Measurements from ENCODE around the gene BMP10. TPM values are rescaled to one million over a fixed set of nuclear protein-coding genes. Genes with fewer than 3 reads are reported as not detected.

BMP10 gene, protein sequence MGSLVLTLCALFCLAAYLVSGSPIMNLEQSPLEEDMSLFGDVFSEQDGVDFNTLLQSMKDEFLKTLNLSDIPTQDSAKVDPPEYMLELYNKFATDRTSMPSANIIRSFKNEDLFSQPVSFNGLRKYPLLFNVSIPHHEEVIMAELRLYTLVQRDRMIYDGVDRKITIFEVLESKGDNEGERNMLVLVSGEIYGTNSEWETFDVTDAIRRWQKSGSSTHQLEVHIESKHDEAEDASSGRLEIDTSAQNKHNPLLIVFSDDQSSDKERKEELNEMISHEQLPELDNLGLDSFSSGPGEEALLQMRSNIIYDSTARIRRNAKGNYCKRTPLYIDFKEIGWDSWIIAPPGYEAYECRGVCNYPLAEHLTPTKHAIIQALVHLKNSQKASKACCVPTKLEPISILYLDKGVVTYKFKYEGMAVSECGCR
- total RNA-seq (2021), result not detected in 2 replicates
- not detected for Bru-seq, nascent RNA
- BruChase-seq, experiment 1, labeled RNA remaining after a 2-hour chase, result not detected
- percentile 10 among the genes with signal in this experiment for BruChase-seq, experiment 2, labeled RNA remaining after a 6-hour chase
- long read RNA-seq, result 0 reads

DNA sequence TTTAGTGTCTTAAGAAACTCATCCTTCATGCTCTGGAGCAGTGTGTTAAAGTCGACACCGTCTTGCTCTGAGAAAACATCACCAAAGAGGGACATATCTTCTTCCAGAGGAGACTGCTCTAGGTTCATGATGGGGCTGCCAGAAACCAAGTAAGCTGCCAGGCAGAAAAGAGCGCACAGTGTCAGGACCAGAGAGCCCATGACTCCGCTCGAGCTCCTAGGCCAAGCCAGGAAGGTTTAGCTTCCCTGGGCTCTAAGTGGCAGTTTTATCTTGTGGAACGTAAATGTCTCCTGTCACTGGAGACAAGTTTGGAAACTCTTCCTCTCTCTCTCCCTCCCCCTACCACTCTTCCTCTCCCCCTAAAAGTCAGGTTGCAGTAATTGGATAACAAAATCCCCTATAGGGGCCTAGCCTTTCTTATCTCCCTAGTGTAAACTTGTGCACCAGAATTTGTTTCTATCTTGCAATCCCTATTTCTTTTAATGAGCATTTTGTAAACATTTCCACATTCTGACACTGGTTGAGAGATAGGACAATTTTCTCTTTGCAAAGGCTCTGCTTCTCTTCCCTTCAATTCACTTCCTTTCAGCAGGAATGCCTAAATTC lies at the start of gene BMP10:
TSS of gene BMP10 (minus strand) at position 239 of the 606 bp plus-strand sequence. CDS start at position 200, 39 bp downstream.
- intact Hi-C loops (cut with micrococcal nuclease; ENCODE audit: unreplicated experiment), result no loop called here
- H3K4me1 ChIP-seq (ENCODE audit: insufficient read depth, low read length, poor library complexity, severe bottlenecking), result no peaks in the 10 kb centered on the region
- no peak within 1 kb of the TSS for H3K27ac ChIP-seq (ENCODE audit: low read depth, low read length, poor library complexity, severe bottlenecking)
- TF ChIP-seq EZH2 (IDR thresholded peaks at IDR 0.05; ENCODE audit: borderline replicate concordance, low read depth, low read length, poor library complexity, severe bottlenecking), result no peak
- TF ChIP-seq, protein P1, sequence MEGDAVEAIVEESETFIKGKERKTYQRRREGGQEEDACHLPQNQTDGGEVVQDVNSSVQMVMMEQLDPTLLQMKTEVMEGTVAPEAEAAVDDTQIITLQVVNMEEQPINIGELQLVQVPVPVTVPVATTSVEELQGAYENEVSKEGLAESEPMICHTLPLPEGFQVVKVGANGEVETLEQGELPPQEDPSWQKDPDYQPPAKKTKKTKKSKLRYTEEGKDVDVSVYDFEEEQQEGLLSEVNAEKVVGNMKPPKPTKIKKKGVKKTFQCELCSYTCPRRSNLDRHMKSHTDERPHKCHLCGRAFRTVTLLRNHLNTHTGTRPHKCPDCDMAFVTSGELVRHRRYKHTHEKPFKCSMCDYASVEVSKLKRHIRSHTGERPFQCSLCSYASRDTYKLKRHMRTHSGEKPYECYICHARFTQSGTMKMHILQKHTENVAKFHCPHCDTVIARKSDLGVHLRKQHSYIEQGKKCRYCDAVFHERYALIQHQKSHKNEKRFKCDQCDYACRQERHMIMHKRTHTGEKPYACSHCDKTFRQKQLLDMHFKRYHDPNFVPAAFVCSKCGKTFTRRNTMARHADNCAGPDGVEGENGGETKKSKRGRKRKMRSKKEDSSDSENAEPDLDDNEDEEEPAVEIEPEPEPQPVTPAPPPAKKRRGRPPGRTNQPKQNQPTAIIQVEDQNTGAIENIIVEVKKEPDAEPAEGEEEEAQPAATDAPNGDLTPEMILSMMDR (conservative IDR thresholded peaks at IDR 0.05; ENCODE audit: low read depth, low read length), result no peak
- CTCF ChIA-PET, result no interaction called here
- no peaks in the 10 kb centered on the region for H3K9me3 ChIP-seq (ENCODE audit: low read depth, low read length, poor library complexity, severe bottlenecking)
- no peaks in the 10 kb centered on the region for H3K27me3 ChIP-seq (replicated peaks; ENCODE audit: insufficient read depth, low read depth, low read length, poor library complexity)
- no peaks in the 10 kb centered on the region for H3K36me3 ChIP-seq (ENCODE audit: insufficient read depth, low read length, poor library complexity, severe bottlenecking)
- no peak within 1 kb of the TSS for H3K4me3 ChIP-seq (ENCODE audit: low read depth, low read length, poor library complexity, severe bottlenecking)
- POLR2A ChIA-PET (ENCODE audit: low non-redundant PET), result no interaction called here
- no TSS peak for BruUV-seq (replicated peaks)
- no peak for DNase-seq (ENCODE audit: low spot score)

DNA sequence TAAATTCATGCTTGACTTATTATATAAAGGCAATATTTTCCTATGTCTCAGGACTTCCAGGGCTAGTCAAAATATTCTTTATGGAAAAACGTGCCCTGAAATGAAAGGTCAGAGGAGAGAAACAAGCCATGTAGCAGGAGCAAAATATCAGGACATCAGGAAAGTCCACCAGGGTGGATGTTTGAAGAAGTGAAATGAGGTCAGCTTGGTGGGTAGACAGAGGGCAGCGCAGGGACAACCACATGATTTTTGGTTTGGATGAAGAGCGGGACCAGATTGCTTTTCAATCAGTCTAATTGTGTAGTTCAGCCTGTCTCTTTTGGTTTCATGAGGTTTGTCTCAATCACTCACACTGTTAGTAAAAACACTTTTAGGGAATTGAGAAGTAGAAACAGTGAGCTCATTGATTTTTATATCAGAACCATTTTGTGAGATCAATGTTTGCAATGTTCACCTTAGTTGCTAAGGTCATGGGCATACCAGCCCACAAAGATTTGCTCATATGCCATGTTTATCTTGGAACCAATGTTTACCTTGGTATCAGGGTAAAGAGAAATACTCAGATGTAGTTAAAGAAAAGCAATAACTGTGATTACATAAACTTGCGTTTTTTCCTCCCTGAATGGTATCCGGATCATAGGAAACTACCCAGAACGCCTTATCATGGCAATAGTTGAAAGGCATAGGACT lies 49.4 kb upstream of the BMP10 start:
- no TSS peak for BruUV-seq (replicated peaks)
- CTCF ChIA-PET, result interaction anchor here (1.1 kb wide), 1 partner anchor 457 kb away, joined by 3 read pairs; no protein-coding TSS in a partner anchor
- H3K27ac ChIP-seq (ENCODE audit: low read depth, low read length, poor library complexity, severe bottlenecking), result no peak overlapping the region

GRCh38 chr2:68918497-68918896 lies 47.3 kb upstream of the BMP10 start:
- intact Hi-C loops (cut with micrococcal nuclease; ENCODE audit: unreplicated experiment), result no loop called here
- H3K9me3 ChIP-seq (ENCODE audit: low read depth, low read length, poor library complexity, severe bottlenecking), result no peaks in the 10 kb centered on the region
- DNase-seq (ENCODE audit: low spot score), result no peak
- BruUV-seq (replicated peaks), result no TSS peak
- no peaks in the 10 kb centered on the region for H3K4me1 ChIP-seq (ENCODE audit: insufficient read depth, low read length, poor library complexity, severe bottlenecking)
- H3K36me3 ChIP-seq (ENCODE audit: insufficient read depth, low read length, poor library complexity, severe bottlenecking), result no peaks in the 10 kb centered on the region
- H3K27ac ChIP-seq (ENCODE audit: low read depth, low read length, poor library complexity, severe bottlenecking), result no peak overlapping the region
- H3K27me3 ChIP-seq (replicated peaks; ENCODE audit: insufficient read depth, low read depth, low read length, poor library complexity), result no peaks in the 10 kb centered on the region
- ChIA-PET POLR2A (ENCODE audit: low non-redundant PET) (no interaction called here), CTCF (no interaction called here)
- no peak for TF ChIP-seq EZH2 (IDR thresholded peaks at IDR 0.05; ENCODE audit: borderline replicate concordance, low read depth, low read length, poor library complexity, severe bottlenecking)
- TF ChIP-seq, protein P1 (conservative IDR thresholded peaks at IDR 0.05; ENCODE audit: low read depth, low read length), result no peak
- H3K4me3 ChIP-seq (ENCODE audit: low read depth, low read length, poor library complexity, severe bottlenecking), result no peak overlapping the region

More for the DNA sequence above, 49.4 kb upstream of the BMP10 start:
- Histone ChIP-seq H3K4me1 (ENCODE audit: insufficient read depth, low read length, poor library complexity, severe bottlenecking) (no peaks in the 10 kb centered on the region), H3K36me3 (ENCODE audit: insufficient read depth, low read length, poor library complexity, severe bottlenecking) (no peaks in the 10 kb centered on the region), H3K27me3 (replicated peaks; ENCODE audit: insufficient read depth, low read depth, low read length, poor library complexity) (no peaks in the 10 kb centered on the region), H3K4me3 (ENCODE audit: low read depth, low read length, poor library complexity, severe bottlenecking) (no peak overlapping the region), H3K9me3 (ENCODE audit: low read depth, low read length, poor library complexity, severe bottlenecking) (no peaks in the 10 kb centered on the region)
- POLR2A ChIA-PET (ENCODE audit: low non-redundant PET), result no interaction called here
- no peak for DNase-seq (ENCODE audit: low spot score)
- intact Hi-C loops (cut with micrococcal nuclease; ENCODE audit: unreplicated experiment), result no loop called here
- no peak for TF ChIP-seq EZH2 (IDR thresholded peaks at IDR 0.05; ENCODE audit: borderline replicate concordance, low read depth, low read length, poor library complexity, severe bottlenecking)
- TF ChIP-seq, protein P1 (conservative IDR thresholded peaks at IDR 0.05; ENCODE audit: low read depth, low read length), result no peak

All from A673 (cell line).